ENCODE results near the gene TSACC.

Gene TSACC

DNA sequence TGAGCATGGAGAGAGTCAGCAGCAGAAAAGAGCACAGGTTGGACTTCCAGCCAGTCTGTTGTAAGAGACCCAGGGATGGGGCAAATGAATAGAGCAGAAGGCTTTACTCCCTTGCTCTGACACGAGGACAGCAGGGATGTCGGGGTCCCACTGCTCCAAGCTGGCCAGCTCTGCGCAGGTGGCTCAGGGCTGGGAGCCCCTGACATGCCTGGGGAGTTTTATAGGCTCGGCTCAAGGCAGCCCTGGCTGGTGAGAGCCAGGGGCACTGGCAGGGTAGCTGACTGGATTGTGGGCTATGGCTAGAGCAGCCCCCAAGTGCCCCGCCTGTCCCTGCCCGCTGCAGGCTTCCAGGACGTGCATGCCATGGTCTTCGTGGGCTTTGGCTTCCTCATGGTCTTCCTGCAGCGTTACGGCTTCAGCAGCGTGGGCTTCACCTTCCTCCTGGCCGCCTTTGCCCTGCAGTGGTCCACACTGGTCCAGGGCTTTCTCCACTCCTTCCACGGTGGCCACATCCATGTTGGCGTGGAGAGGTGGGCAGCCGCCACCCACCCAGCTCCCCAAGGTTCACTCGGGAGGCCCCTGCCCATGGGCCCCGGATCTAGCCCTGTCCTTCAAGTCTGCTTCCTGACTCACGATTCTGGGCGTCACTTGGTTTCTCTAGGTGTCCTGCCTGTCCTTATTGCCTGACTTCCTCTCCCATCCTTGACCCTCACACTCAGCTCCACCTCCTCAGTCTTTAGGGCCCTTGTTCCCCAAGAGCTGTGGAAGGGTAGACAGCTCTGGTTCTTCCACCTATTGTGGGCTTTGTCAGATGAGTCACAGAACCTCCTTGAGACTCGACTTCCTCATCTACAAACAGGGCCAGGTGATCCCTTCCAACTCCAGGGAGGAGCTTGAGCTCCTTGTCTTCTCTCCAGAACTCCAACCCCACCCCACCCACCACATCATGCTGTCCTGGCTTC, 38.9 kb downstream of the TSACC start:
- H3K4me3 ChIP-seq (ENCODE audit: low read depth, low read length): no peak overlapping the region
- TF ChIP-seq, protein P1, sequence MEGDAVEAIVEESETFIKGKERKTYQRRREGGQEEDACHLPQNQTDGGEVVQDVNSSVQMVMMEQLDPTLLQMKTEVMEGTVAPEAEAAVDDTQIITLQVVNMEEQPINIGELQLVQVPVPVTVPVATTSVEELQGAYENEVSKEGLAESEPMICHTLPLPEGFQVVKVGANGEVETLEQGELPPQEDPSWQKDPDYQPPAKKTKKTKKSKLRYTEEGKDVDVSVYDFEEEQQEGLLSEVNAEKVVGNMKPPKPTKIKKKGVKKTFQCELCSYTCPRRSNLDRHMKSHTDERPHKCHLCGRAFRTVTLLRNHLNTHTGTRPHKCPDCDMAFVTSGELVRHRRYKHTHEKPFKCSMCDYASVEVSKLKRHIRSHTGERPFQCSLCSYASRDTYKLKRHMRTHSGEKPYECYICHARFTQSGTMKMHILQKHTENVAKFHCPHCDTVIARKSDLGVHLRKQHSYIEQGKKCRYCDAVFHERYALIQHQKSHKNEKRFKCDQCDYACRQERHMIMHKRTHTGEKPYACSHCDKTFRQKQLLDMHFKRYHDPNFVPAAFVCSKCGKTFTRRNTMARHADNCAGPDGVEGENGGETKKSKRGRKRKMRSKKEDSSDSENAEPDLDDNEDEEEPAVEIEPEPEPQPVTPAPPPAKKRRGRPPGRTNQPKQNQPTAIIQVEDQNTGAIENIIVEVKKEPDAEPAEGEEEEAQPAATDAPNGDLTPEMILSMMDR (IDR thresholded peaks at IDR 0.05; ENCODE audit: low read depth, low read length): no peak

DNA sequence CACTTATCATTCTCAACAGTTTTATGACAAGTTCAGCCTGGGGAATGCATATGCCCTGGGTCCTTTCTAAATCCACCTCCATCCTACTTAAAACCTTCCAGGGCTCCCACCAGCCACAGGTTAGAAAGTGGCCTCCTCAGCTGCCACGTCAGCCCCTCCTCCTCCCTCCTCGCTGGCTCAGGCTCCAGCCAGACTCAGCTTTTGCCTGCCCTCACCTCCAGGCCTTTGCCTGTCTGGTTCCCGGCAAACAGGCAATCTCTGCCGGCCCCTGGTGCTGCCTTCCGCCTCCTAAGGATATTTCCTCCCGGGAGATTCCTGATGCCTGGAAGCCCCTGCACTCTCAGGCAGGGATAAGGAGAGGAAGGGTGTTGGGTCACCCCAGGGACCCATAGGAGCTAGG, 40.2 kb downstream of the TSACC start:
- H3K4me3 ChIP-seq (ENCODE audit: low read depth, low read length): no peak overlapping the region
- TF ChIP-seq, protein P1 (IDR thresholded peaks at IDR 0.05; ENCODE audit: low read depth, low read length): no peak

DNA sequence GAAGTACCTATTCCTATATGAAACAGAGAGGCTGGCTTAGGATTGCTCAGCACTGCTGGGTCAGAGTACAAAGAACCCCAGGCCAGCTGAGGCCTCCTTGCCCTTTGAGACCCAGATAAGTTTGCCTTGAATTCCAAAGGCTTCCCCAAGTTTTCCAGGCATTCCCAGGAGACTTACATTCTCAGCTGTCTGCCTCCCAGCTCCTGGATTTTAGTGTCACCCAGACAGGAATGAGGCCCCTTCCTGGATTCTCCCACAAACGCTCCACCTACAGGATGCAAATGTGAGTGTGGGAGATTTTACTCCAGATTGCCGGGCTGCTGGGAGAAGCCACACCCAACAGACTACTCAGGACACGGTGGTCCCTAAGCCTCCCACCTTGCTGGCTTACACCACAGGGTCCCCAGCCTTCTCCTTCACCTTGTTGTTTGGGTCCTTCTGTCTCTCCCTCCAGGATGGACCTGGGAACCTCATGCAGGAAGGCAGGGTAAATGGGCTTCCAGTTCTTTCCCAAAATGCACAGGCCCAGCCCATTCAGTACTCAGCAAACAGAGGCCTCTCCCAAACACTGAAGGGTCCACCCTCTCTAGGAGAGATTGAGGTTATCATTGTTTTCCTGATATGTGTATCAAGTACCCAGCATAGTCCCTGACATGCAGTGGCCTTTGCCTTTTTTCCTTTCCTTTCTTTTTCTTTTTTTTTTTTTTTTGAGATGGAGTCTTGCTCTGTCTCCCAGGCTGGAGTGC, 41.3 kb downstream of the TSACC start:
- TF ChIP-seq, protein P1 (IDR thresholded peaks at IDR 0.05; ENCODE audit: low read depth, low read length): no peak
- H3K4me3 ChIP-seq (ENCODE audit: low read depth, low read length): no peak overlapping the region

DNA sequence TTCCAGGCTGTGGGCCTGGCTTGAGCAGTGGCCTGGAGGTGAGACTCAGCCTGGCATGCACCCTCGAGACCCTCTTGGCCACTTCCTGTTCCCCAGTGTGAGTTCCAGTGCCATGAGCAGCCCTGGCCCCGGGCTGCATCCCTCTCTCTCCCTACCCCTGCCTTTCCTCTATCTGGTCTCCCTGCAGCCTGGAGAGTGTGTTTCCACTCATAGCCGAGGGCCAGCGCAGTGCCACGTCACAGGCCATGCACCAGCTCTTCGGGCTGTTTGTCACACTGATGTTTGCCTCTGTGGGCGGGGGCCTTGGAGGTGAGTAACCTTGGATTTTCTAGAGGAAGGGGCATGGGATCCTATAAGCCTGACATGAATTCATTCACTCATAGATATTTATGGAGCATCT, 44.2 kb downstream of the TSACC start:
- TF ChIP-seq, protein P1 (IDR thresholded peaks at IDR 0.05; ENCODE audit: low read depth, low read length): no peak
- H3K4me3 ChIP-seq (ENCODE audit: low read depth, low read length): no peak overlapping the region

DNA sequence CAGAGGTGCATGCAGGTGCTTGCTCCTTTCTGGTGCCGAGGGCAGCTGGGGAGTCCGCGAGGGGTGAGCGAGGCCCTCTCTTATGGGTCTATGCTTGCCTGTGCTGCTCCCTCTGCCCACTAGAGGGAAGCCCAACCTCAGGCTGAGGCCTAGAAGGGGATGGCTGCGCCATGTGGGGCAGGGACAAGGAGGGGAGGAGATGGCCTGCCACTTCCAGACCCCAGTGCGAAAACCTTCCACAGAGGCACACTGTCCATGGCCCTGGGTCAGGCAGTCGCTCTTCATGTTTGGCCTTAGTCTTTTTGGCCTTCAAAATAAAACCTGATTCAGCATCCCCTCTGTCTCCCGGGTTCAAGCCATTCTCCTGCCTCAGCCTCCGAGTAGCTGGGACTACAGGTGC, 44.7 kb downstream of the TSACC start:
- TF ChIP-seq, protein P1 (IDR thresholded peaks at IDR 0.05; ENCODE audit: low read depth, low read length): peak; percentile 95

DNA sequence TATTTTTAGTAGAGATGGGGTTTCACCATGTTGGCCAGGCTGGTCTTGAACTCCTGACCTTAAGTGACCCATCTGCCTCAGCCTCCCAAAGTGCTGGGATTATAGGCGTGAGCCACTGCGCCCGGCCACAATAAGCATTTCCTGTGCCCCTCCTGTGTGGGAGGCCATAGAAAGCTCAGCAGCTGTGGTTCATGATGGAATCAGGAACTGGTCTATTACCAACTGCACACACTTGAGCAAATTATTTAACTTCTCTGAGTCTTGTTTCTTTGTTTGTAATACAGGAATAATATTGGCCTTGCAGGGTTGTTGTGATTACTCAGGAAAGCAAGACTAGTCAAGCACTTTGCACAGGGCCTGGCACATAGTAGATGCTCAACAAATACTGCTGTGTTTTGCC, 45.7 kb downstream of the TSACC start:
- H3K4me3 ChIP-seq (ENCODE audit: low read depth, low read length): no peak overlapping the region
- TF ChIP-seq, protein P1 (IDR thresholded peaks at IDR 0.05; ENCODE audit: low read depth, low read length): no peak

More for the DNA sequence above, 44.7 kb downstream of the TSACC start:
- H3K4me3 ChIP-seq (ENCODE audit: low read depth, low read length): no peak overlapping the region

DNA sequence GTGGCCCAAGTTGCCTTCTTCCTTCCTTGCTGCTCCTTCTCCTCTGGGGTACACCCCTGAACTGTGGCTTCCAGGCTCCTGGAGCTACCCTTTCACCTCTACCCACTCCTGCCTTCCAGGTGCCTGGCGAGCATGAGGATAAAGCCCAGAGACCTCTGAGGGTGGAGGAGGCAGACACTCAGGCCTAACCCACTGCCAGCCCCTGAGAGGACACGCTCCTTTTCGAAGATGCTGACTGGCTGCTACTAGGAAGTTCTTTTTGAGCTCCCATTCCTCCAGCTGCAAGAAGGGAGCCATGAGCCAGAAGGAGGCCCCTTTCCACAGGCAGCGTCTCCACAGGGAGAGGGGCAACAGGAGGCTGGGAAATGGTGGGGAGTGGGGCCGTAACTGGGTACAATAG, 46.3 kb downstream of the TSACC start:
- no peak overlapping the region for H3K4me3 ChIP-seq (ENCODE audit: low read depth, low read length)
- TF ChIP-seq, protein P1 (IDR thresholded peaks at IDR 0.05; ENCODE audit: low read depth, low read length): no peak
